Nephron (organoid): ENCODE data around the gene PGBD5.

Experiments
- H3K27ac Mint-ChIP-seq, 3 experiments: 2 replicates each; pipeline ENCODE4 v1.8.0; 2020; ENCODE audit warnings: mixed read lengths in 3 of 3, mild to moderate bottlenecking in 2 of 3, moderate library complexity in 1 of 3
- H3K27me3 Mint-ChIP-seq: 2 replicates; pipeline ENCODE4 v1.8.0; 2021; ENCODE audit warnings: low read depth, mild to moderate bottlenecking, moderate library complexity, mixed read lengths
- H3K36me3 Mint-ChIP-seq: 2 replicates; pipeline ENCODE4 v1.8.0; 2020; ENCODE audit warnings: low read depth, mixed read lengths
- H3K4me1 Mint-ChIP-seq: 2 replicates; pipeline ENCODE4 v1.8.0; 2020; ENCODE audit warnings: mixed read lengths
- H3K4me3 Mint-ChIP-seq, 3 experiments: 2 replicates each; pipeline ENCODE4 v1.8.0; 2020; ENCODE audit warnings: mild to moderate bottlenecking in 3 of 3, mixed read lengths in 3 of 3, moderate library complexity in 2 of 3
- H3K9me3 Mint-ChIP-seq: 2 replicates; pipeline ENCODE4 v1.8.0; 2020; ENCODE audit warnings: mixed read lengths
- CTCF ChIP-seq, 3 experiments: fragments of 200-600 bp; sonication (generic); IDR thresholded peaks; one replicate each; pipeline ENCODE4 v1.5.0; 2021; ENCODE audit warnings: antibody characterized with exemption in 3 of 3; ENCODE audit not compliant: unreplicated experiment in 3 of 3

Gene PGBD5

GRCh38 chr1:230323686-230324085, 102.4 kb downstream of the PGBD5 start:
- no peak for TF ChIP-seq CTCF (IDR thresholded peaks at IDR 0.05; ENCODE audit: unreplicated experiment in 3 of 3)
- Mint-ChIP-seq H3K27me3 (peaks cover 5% of the 10 kb centered on the region), H3K27ac (no peak overlapping the region), H3K9me3 (no peaks in the 10 kb centered on the region), H3K36me3 (no peaks in the 10 kb centered on the region), H3K4me1 (peaks cover 39% of the 10 kb centered on the region), H3K4me3 (no peak overlapping the region)

- H3K27me3 Mint-ChIP-seq = peaks cover 5% of the 10 kb centered on the region
- H3K36me3 Mint-ChIP-seq = no peaks in the 10 kb centered on the region
- no peaks in the 10 kb centered on the region for H3K9me3 Mint-ChIP-seq
- peaks cover 35% of the 10 kb centered on the region for H3K4me1 Mint-ChIP-seq
- no peak for TF ChIP-seq CTCF (IDR thresholded peaks at IDR 0.05; ENCODE audit: unreplicated experiment in 3 of 3)
- H3K4me3 Mint-ChIP-seq = no peak overlapping the region
- H3K27ac Mint-ChIP-seq = no peak overlapping the region
Measured at GRCh38 chr1:230322967-230323547, 103.1 kb downstream of the PGBD5 start.

- TF ChIP-seq CTCF (IDR thresholded peaks at IDR 0.05; ENCODE audit: unreplicated experiment in 3 of 3) = no peak
- Mint-ChIP-seq H3K4me3 (no peak overlapping the region), H3K4me1 (peaks cover 37% of the 10 kb centered on the region), H3K36me3 (no peaks in the 10 kb centered on the region), H3K9me3 (no peaks in the 10 kb centered on the region), H3K27ac (no peak overlapping the region), H3K27me3 (peaks cover 5% of the 10 kb centered on the region)
Measured at GRCh38 chr1:230322421-230322756, 103.7 kb downstream of the PGBD5 start.

GRCh38 chr1:230321741-230322420, 104.3 kb downstream of the PGBD5 start:
- Mint-ChIP-seq H3K9me3 (no peaks in the 10 kb centered on the region), H3K36me3 (no peaks in the 10 kb centered on the region), H3K27ac (peak overlapping the region in 2 of 3 experiments; percentile 56 to 58), H3K4me3 (no peak overlapping the region), H3K27me3 (peaks cover 9% of the 10 kb centered on the region), H3K4me1 (peaks cover 37% of the 10 kb centered on the region)
- TF ChIP-seq CTCF (IDR thresholded peaks at IDR 0.05; ENCODE audit: unreplicated experiment in 3 of 3) = no peak

GRCh38 chr1:230321341-230321740, 104.8 kb downstream of the PGBD5 start:
- Mint-ChIP-seq H3K27me3 (peaks cover 13% of the 10 kb centered on the region), H3K36me3 (no peaks in the 10 kb centered on the region), H3K4me1 (peaks cover 37% of the 10 kb centered on the region), H3K4me3 (no peak overlapping the region), H3K9me3 (no peaks in the 10 kb centered on the region), H3K27ac (peak overlapping the region in 2 of 3 experiments; percentile 66 to 95)
- TF ChIP-seq CTCF (IDR thresholded peaks at IDR 0.05; ENCODE audit: unreplicated experiment in 3 of 3) = no peak

- Mint-ChIP-seq H3K9me3 (no peaks in the 10 kb centered on the region), H3K4me1 (peaks cover 37% of the 10 kb centered on the region), H3K27me3 (peaks cover 16% of the 10 kb centered on the region), H3K27ac (peak overlapping the region; percentile 66 to 95 (median 90)), H3K4me3 (peak overlapping the region in 1 of 3 experiments; percentile 59), H3K36me3 (no peaks in the 10 kb centered on the region)
- TF ChIP-seq CTCF (IDR thresholded peaks at IDR 0.05; ENCODE audit: unreplicated experiment in 3 of 3) = no peak
Measured at GRCh38 chr1:230320804-230321203, 105.3 kb downstream of the PGBD5 start.
